SH-SY5Y (cell line): ENCODE data around the gene USP25.

Source experiments
- GATA2 ChIP-seq: IDR thresholded peaks from 2 replicates; pipeline ENCODE4 v1.6.1; 2011; ENCODE audit warnings: mild to moderate bottlenecking, low read depth, low read length
- GATA3 ChIP-seq: IDR thresholded peaks from 2 replicates; pipeline ENCODE4 v1.6.1; 2011; ENCODE audit warnings: low read depth, mild to moderate bottlenecking, low read length, moderate library complexity

DNA sequence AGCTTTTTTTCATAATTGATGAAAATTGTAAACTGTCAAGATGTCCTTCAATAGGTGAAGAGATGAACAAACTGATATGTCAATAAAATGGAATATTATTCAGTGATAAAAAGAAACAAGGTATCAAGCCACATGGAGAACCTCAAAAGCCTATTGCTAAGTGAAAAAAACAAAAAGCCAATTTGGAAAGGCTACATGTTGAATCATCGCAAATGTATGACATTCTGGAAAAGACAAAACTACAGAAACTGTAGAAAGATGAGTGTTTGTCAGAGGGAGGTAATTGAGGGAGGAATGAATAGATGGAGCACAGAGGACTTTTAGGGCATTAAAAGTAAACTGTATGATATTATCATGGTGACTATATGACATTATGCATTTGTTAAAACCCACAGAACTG lies 34.5 kb upstream of the USP25 start:
- TF ChIP-seq GATA3 (no peak), GATA2 (no peak)
